HCT116 (cell line): ENCODE results near the gene FAM131A. TPM values are rescaled to one million over a fixed set of nuclear protein-coding genes. Genes with fewer than 3 reads are reported as not detected.

ENCODE experiments used
- ATAC-seq: fragments of 200-7000 bp; cut with Tn5 transposase; 2 replicates; pipeline ENCODE4 v1.9.1; 2020; ENCODE audit warnings: mild to moderate bottlenecking, moderate library complexity
- BruUV-seq: library from RNA; stranded (reverse); fragments of 400-500 nt; replicated peaks from 2 replicates; lab custom pipeline; 2021; lab: Mats Ljungman, UMichigan
- CTCF ChIA-PET: fragments of 300-600 bp; sonication (Branson Sonifier 250); formaldehyde crosslinking; loops from one replicate; lab custom pipeline; 2021; ENCODE audit warnings: antibody characterized with exemption; lab: Charles Lee
- POLR2A ChIA-PET: fragments of 300-600, 350-600 bp; sonication (Branson Sonifier 250); formaldehyde crosslinking; loops from one replicate; lab custom pipeline; 2021; ENCODE audit warnings: antibody characterized with exemption; lab: Charles Lee
- RAD21 ChIA-PET, 2 experiments: fragments of 300-600 bp; sonication (Branson Sonifier 250); formaldehyde crosslinking; loops; one replicate each; lab custom pipeline; 2023; ENCODE audit warnings: low total read pairs in 2 of 2; ENCODE audit not compliant: uncharacterized antibody in 2 of 2, unreplicated experiment in 2 of 2, low non-redundant PET in 1 of 2; lab: Charles Lee
- DNase-seq: peaks from one replicate; pipeline ENCODE4 v3.0.0-alpha.2; 2010; ENCODE audit warnings: low read depth, low spot score
- H2AFZ ChIP-seq: fragments of 200-600 bp; shearing (Covaris generic), sonication (generic); 2 replicates; pipeline ENCODE4 v1.6.1; 2017; ENCODE audit warnings: low read depth, mixed run types, mixed read lengths, antibody characterized with exemption, low read length; ENCODE audit not compliant: poor library complexity, severe bottlenecking
- H3K27ac ChIP-seq: 2 replicates; pipeline ENCODE4 v1.5.1; 2012; ENCODE audit warnings: low read depth, low read length
- H3K27me3 ChIP-seq: fragments of 200-600 bp; sonication (generic); 2 replicates; pipeline ENCODE4 v1.6.1; 2016; ENCODE audit warnings: mixed run types, low read length, mixed read lengths; ENCODE audit not compliant: insufficient read depth
- H3K36me3 ChIP-seq, 2 experiments: fragments of 200-500 bp in 1 of 2; fragments of 200-600 bp in 1 of 2; sonication (Bioruptor generic) in 1 of 2; sonication (generic) in 1 of 2; 2 replicates each; pipeline versions ENCODE4 v1.5.1 to v1.6.1; 2014 to 2016; ENCODE audit warnings: low read length in 2 of 2, inconsistent platforms in 1 of 2, mixed read lengths in 1 of 2, mixed run types in 1 of 2; ENCODE audit not compliant: insufficient read depth in 2 of 2, control insufficient read depth in 1 of 2
- H3K4me1 ChIP-seq, 2 experiments: fragments of 200-600 bp in 1 of 2; sonication (generic) in 1 of 2; 2 replicates each; pipeline versions ENCODE4 v1.5.1 to v1.6.1; 2012 to 2017; ENCODE audit warnings: low read length in 2 of 2, inconsistent platforms in 1 of 2, mild to moderate bottlenecking in 1 of 2, mixed read lengths in 1 of 2, mixed run types in 1 of 2, moderate library complexity in 1 of 2; ENCODE audit not compliant: insufficient read depth in 2 of 2, control insufficient read depth in 1 of 2
- H3K4me2 ChIP-seq: fragments of 200-600 bp; sonication (generic); 2 replicates; pipeline ENCODE4 v1.6.1; 2017; ENCODE audit warnings: mixed run types, low read length, mixed read lengths
- H3K4me3 ChIP-seq, 2 experiments: fragments of 200-600 bp in 1 of 2; sonication (generic) in 1 of 2; replicated peaks in 1 of 2; 2 replicates each; pipeline ENCODE4 v1.5.1; 2011 to 2016; ENCODE audit warnings: low read length in 2 of 2, control low read depth in 1 of 2, low read depth in 1 of 2, mild to moderate bottlenecking in 1 of 2, mixed read lengths in 1 of 2, mixed run types in 1 of 2
- H3K79me2 ChIP-seq: fragments of 200-600 bp; sonication (generic); 2 replicates; pipeline ENCODE4 v1.6.1; 2017; ENCODE audit warnings: mild to moderate bottlenecking, mixed run types, low read length, moderate library complexity, mixed read lengths; ENCODE audit not compliant: insufficient read depth
- H3K9ac ChIP-seq: fragments of 200-600 bp; sonication (generic); 2 replicates; pipeline ENCODE4 v1.6.1; 2016; ENCODE audit warnings: low read length, mixed read lengths
- H3K9me2 ChIP-seq: fragments of 200-600 bp; sonication (generic), shearing (Covaris generic); 2 replicates; pipeline ENCODE4 v1.6.1; 2017; ENCODE audit warnings: mixed run types, mild to moderate bottlenecking, moderate library complexity; ENCODE audit not compliant: insufficient read depth
- H3K9me3 ChIP-seq, 2 experiments: fragments of 200-500 bp in 1 of 2; fragments of 200-600 bp in 1 of 2; sonication (Bioruptor generic) in 1 of 2; sonication (generic) in 1 of 2; 2 replicates each; pipeline ENCODE4 v1.6.1; 2014 to 2017; ENCODE audit warnings: low read length in 2 of 2, mixed read lengths in 2 of 2, inconsistent platforms in 1 of 2, low read depth in 1 of 2, mild to moderate bottlenecking in 1 of 2, mixed run types in 1 of 2, moderate library complexity in 1 of 2; ENCODE audit not compliant: control insufficient read depth in 1 of 2, insufficient read depth in 1 of 2
- H4K20me1 ChIP-seq: fragments of 200-600 bp; sonication (generic), shearing (Covaris generic); 2 replicates; pipeline ENCODE4 v1.6.1; 2017; ENCODE audit warnings: mixed run types, mild to moderate bottlenecking, moderate library complexity; ENCODE audit not compliant: insufficient read depth
- ELF1 ChIP-seq: IDR thresholded peaks from 2 replicates; pipeline ENCODE4 v1.6.1; 2012; ENCODE audit warnings: low read depth, borderline replicate concordance
- FOSL1 ChIP-seq: IDR thresholded peaks from 2 replicates; pipeline ENCODE4 v1.6.1; 2012; ENCODE audit warnings: low read depth
- JUND ChIP-seq: IDR thresholded peaks from 2 replicates; pipeline ENCODE4 v1.6.1; 2012
- SP1 ChIP-seq: IDR thresholded peaks from 2 replicates; pipeline ENCODE4 v1.6.1; 2012; ENCODE audit warnings: low read depth
- ZNF274 ChIP-seq: fragments of 200-500 bp; sonication (Bioruptor generic); IDR thresholded peaks from 2 replicates; pipeline ENCODE4 v1.6.1; 2014; ENCODE audit warnings: mild to moderate bottlenecking, low read depth, low read length, inconsistent platforms
- intact Hi-C: fragments of 100-400 bp; cut with micrococcal nuclease; formaldehyde crosslinking; loops from 2 replicates; pipeline ENCODE4 v1.10.0; 2022
- total RNA-seq: library from RNA; stranded (reverse); gene quantifications from one replicate; pipeline ENCODE4 v1.2.1, GENCODE V29; 2021; ENCODE audit not compliant: unreplicated experiment
- TF ChIP-seq, protein P1 (sequence below): IDR thresholded peaks from 2 replicates; pipeline ENCODE4 v1.6.1; 2012; ENCODE audit warnings: low read depth
- TF ChIP-seq, protein P2 (sequence below): IDR thresholded peaks from 2 replicates; pipeline ENCODE4 v1.6.1; 2011; ENCODE audit warnings: mild to moderate bottlenecking, low read length, moderate library complexity; ENCODE audit not compliant: insufficient replicate concordance; ENCODE audit errors: extremely low read depth
- TF ChIP-seq, protein P3 (sequence below), 3 experiments: fragments of 200-600 bp in 1 of 3; sonication (generic) in 1 of 3; IDR thresholded peaks in 2 of 3; conservative IDR thresholded peaks in 1 of 3; 2 replicates each; pipeline ENCODE4 v1.5.1; 2012 to 2017; ENCODE audit warnings: low read depth in 2 of 3, low read length in 2 of 3, antibody characterized with exemption in 1 of 3, borderline replicate concordance in 1 of 3, control low read depth in 1 of 3, mild to moderate bottlenecking in 1 of 3, mixed read lengths in 1 of 3, mixed run types in 1 of 3, moderate library complexity in 1 of 3; ENCODE audit not compliant: insufficient read depth in 1 of 3
- TF ChIP-seq, protein P4 (sequence below): IDR thresholded peaks from 2 replicates; pipeline ENCODE4 v1.6.1; 2012

FAM131A gene
- total RNA-seq, 1 experiment from 2014 or later: 17.8 TPM

DNA sequence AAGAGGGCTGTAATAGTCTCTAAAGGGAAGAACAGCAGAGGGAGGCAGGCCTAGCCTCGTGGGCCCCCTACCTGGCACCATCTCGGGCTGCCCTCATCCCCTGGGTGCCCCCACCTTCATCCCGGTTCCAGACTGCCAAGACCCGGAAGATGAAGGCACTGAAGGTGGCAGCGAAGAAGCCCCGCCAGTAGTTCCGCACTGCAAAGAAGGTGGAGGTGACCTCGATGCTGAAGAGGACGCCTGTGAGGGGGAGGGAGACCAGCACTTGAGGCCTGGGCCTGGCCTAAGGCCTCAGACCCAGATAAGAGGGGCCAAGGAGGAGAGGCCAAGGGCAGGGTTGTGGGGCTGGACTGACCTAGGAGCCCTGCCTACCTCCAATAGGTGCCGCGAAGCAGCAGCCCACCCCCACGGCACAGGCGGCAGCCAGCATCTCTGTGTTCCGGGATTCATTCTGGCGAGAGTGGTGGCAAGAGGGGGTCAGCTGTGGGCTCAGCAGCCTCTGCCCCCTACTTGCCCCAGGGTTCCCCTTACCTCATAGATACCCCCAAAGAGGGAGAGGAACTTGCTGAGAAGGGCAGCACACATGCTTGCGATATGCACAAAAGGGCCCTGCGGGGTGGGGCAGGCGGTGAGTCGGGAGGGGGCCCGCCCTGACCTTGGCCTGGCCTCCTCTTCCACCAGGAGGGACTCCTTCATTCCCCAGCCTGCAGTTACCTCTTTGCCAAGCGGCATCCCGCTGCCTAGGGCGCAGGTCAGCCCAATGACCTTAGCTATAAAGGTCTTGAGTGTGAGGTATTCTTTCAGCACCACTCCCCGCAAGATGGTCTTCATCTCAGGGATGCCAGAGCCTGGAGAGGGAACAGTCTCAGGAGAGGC, 20.1 kb downstream of the FAM131A start:
- no TSS peak for BruUV-seq
- H3K27me3 ChIP-seq: no peaks in the 10 kb centered on the region
- peaks cover 18 to 24% of the 10 kb centered on the region in 2 experiments; a peak in 3 of 4 replicates for H3K36me3 ChIP-seq
- H3K4me2 ChIP-seq: no peak overlapping the region
- ATAC-seq (no peak), DNase-seq (no peak)
- no peaks in the 10 kb centered on the region for H3K9me2 ChIP-seq
- TF ChIP-seq ELF1: no peak
- no peak for TF ChIP-seq FOSL1
- TF ChIP-seq, protein P1, sequence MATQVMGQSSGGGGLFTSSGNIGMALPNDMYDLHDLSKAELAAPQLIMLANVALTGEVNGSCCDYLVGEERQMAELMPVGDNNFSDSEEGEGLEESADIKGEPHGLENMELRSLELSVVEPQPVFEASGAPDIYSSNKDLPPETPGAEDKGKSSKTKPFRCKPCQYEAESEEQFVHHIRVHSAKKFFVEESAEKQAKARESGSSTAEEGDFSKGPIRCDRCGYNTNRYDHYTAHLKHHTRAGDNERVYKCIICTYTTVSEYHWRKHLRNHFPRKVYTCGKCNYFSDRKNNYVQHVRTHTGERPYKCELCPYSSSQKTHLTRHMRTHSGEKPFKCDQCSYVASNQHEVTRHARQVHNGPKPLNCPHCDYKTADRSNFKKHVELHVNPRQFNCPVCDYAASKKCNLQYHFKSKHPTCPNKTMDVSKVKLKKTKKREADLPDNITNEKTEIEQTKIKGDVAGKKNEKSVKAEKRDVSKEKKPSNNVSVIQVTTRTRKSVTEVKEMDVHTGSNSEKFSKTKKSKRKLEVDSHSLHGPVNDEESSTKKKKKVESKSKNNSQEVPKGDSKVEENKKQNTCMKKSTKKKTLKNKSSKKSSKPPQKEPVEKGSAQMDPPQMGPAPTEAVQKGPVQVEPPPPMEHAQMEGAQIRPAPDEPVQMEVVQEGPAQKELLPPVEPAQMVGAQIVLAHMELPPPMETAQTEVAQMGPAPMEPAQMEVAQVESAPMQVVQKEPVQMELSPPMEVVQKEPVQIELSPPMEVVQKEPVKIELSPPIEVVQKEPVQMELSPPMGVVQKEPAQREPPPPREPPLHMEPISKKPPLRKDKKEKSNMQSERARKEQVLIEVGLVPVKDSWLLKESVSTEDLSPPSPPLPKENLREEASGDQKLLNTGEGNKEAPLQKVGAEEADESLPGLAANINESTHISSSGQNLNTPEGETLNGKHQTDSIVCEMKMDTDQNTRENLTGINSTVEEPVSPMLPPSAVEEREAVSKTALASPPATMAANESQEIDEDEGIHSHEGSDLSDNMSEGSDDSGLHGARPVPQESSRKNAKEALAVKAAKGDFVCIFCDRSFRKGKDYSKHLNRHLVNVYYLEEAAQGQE: no peak
- TF ChIP-seq SP1: no peak
- TF ChIP-seq, protein P2, sequence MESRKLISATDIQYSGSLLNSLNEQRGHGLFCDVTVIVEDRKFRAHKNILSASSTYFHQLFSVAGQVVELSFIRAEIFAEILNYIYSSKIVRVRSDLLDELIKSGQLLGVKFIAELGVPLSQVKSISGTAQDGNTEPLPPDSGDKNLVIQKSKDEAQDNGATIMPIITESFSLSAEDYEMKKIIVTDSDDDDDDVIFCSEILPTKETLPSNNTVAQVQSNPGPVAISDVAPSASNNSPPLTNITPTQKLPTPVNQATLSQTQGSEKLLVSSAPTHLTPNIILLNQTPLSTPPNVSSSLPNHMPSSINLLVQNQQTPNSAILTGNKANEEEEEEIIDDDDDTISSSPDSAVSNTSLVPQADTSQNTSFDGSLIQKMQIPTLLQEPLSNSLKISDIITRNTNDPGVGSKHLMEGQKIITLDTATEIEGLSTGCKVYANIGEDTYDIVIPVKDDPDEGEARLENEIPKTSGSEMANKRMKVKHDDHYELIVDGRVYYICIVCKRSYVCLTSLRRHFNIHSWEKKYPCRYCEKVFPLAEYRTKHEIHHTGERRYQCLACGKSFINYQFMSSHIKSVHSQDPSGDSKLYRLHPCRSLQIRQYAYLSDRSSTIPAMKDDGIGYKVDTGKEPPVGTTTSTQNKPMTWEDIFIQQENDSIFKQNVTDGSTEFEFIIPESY: no peak
- TF ChIP-seq, protein P3, sequence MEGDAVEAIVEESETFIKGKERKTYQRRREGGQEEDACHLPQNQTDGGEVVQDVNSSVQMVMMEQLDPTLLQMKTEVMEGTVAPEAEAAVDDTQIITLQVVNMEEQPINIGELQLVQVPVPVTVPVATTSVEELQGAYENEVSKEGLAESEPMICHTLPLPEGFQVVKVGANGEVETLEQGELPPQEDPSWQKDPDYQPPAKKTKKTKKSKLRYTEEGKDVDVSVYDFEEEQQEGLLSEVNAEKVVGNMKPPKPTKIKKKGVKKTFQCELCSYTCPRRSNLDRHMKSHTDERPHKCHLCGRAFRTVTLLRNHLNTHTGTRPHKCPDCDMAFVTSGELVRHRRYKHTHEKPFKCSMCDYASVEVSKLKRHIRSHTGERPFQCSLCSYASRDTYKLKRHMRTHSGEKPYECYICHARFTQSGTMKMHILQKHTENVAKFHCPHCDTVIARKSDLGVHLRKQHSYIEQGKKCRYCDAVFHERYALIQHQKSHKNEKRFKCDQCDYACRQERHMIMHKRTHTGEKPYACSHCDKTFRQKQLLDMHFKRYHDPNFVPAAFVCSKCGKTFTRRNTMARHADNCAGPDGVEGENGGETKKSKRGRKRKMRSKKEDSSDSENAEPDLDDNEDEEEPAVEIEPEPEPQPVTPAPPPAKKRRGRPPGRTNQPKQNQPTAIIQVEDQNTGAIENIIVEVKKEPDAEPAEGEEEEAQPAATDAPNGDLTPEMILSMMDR (IDR thresholded peaks at IDR 0.05 in 2 of 3, conservative IDR thresholded peaks at IDR 0.05 in 1 of 3; ENCODE audit: borderline replicate concordance in 1 of 3, insufficient read depth in 1 of 3, low read depth in 2 of 3, low read length in 2 of 3): no peak
- TF ChIP-seq, protein P4, sequence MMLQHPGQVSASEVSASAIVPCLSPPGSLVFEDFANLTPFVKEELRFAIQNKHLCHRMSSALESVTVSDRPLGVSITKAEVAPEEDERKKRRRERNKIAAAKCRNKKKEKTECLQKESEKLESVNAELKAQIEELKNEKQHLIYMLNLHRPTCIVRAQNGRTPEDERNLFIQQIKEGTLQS: no peak
- TF ChIP-seq JUND: no peak
- TF ChIP-seq ZNF274: no peak
- no peaks in the 10 kb centered on the region for H4K20me1 ChIP-seq
- H3K9ac ChIP-seq: no peak overlapping the region
- intact Hi-C loops: no loop called here
- ChIA-PET CTCF (no interaction called here), RAD21 (no interaction called here), POLR2A (no interaction called here)
- H3K79me2 ChIP-seq: peaks cover 14% of the 10 kb centered on the region
- H2AFZ ChIP-seq: no peak overlapping the region
- H3K9me3 ChIP-seq: no peaks in the 10 kb centered on the region
- H3K27ac ChIP-seq: no peak overlapping the region
- H3K4me3 ChIP-seq: no peak overlapping the region
- peaks cover 4 to 18% of the 10 kb centered on the region in 2 experiments; a peak in 3 of 4 replicates for H3K4me1 ChIP-seq
